Gastroesophageal sphincter (tissue), 4 donors: Measurements from ENCODE around the gene REC8. TPM values are rescaled to one million over a fixed set of nuclear protein-coding genes. Genes with fewer than 3 reads are reported as not detected.

ENCODE experiments used
- ATAC-seq: fragments of 150-250 bp; one replicate; pipeline ENCODE4 v1.9.1; 2016; ENCODE audit warnings: mild to moderate bottlenecking, moderate library complexity
- H3K27ac ChIP-seq, 4 donors: fragments of 200-600 bp; sonication (generic) in 3 of 4; 1 replicate in 3 of 4; 2 replicates in 1 of 4; pipeline ENCODE4 v1.5.1; 2016 to 2019
- H3K27me3 ChIP-seq: fragments of 200-600 bp; sonication (generic); one replicate; pipeline ENCODE4 v1.5.1; 2019
- H3K36me3 ChIP-seq, 2 donors: fragments of 200-600 bp; sonication (generic); one replicate each; pipeline ENCODE4 v1.5.1; 2019; ENCODE audit warnings: control low read depth in 1 of 2
- H3K4me1 ChIP-seq, 3 donors: fragments of 200-600 bp; sonication (generic); 1 replicate in 2 of 3; 2 replicates in 1 of 3; pipeline ENCODE4 v1.5.1; 2016 to 2019; ENCODE audit warnings: control low read depth in 2 of 3
- H3K4me3 ChIP-seq, 2 donors: fragments of 200-600 bp; sonication (generic); one replicate each; pipeline ENCODE4 v1.5.1; 2019; ENCODE audit warnings: mild to moderate bottlenecking in 1 of 2, moderate library complexity in 1 of 2
- H3K9me3 ChIP-seq, 3 donors: fragments of 200-600 bp; sonication (generic); one replicate each; pipeline ENCODE4 v1.5.1; 2017 to 2019; ENCODE audit warnings: control low read depth in 2 of 3
- CTCF ChIP-seq, 4 experiments: fragments of 200-600 bp in 2 of 4; fragments of 450-650 bp in 2 of 4; sonication (generic) in 1 of 4; IDR thresholded peaks; one replicate each; pipeline ENCODE4 v1.5.1; 2017 to 2019; ENCODE audit warnings: antibody characterized with exemption in 4 of 4, mild to moderate bottlenecking in 2 of 4, moderate library complexity in 2 of 4
- EP300 ChIP-seq: sonication (generic); formaldehyde crosslinking; IDR thresholded peaks from one replicate; pipeline ENCODE4 v1.6.1; 2017; ENCODE audit warnings: antibody characterized with exemption, mild to moderate bottlenecking
- POLR2A ChIP-seq, 2 donors: fragments of 450-650 bp; IDR thresholded peaks; one replicate each; pipeline ENCODE4 v1.6.1; 2017; ENCODE audit warnings: antibody characterized with exemption in 2 of 2, mild to moderate bottlenecking in 2 of 2, moderate library complexity in 1 of 2
- POLR2AphosphoS5 ChIP-seq: sonication (generic); formaldehyde crosslinking; IDR thresholded peaks from one replicate; pipeline ENCODE4 v1.6.1; 2017; ENCODE audit warnings: antibody characterized with exemption
- WGBS, 2 donors: methylation state at CpG; one replicate each; pipeline ENCODE4 v1.1.5; 2018; ENCODE audit warnings: low coverage in 1 of 2; 5-methylcytosine and 5-hydroxymethylcytosine counted together
- total RNA-seq, 4 donors: library from RNA; depleted of rRNA; stranded (reverse); fragments of >200 nt; gene quantifications; one replicate each; pipeline ENCODE4 v1.1.0, GENCODE V29; 2016

The REC8 gene
- total RNA-seq, 4 donors from 2014 or later = 1.6 to 8.2 (median 6.8) TPM

- Histone ChIP-seq H3K4me1 (peaks cover 0 to 69% (median 25%) of the 10 kb centered on the region in 3 donors), H3K27ac (peak within 1 kb of the TSS; percentile 81 to 95 (median 93)), H3K27me3 (no peaks in the 10 kb centered on the region), H3K36me3 (peaks cover 0 to 28% of the 10 kb centered on the region in 2 donors), H3K9me3 (no peaks in the 10 kb centered on the region), H3K4me3 (peak within 1 kb of the TSS; percentile 93 to 98)
- 1% methylated on average over 19 of the region's 75 CpGs; no CpG with 5 or more reads in 1 of the 2 donors for WGBS, 2 donors
- peak; percentile 98 for ATAC-seq
- TF ChIP-seq EP300 (no peak), CTCF (IDR thresholded peaks at IDR 0.05) (peak in 2 of 4 experiments; percentile 8 to 46), POLR2AphosphoS5 (peak; percentile 56), POLR2A (IDR thresholded peaks at IDR 0.05) (peak; percentile 24 to 55)
These were observed 35.8 kb upstream of the REC8 start, which contains the start of gene PSME1 for GRCh38 chr14:24135834-24136683. TSS of gene PSME1 (plus strand) at chr14:24136194. CDS start at chr14:24136263, 69 bp downstream.

GRCh38 chr14:24136684-24137528 lies 35.0 kb upstream of the REC8 start:
- H3K4me3 ChIP-seq = peak overlapping the region; percentile 93 to 98
- no peak for ATAC-seq
- peak overlapping the region; percentile 81 to 95 (median 93) for H3K27ac ChIP-seq
- H3K36me3 ChIP-seq = peaks cover 0 to 28% of the 10 kb centered on the region in 2 donors
- no peak for TF ChIP-seq EP300
- no peak for TF ChIP-seq POLR2A (IDR thresholded peaks at IDR 0.05)
- no peak for TF ChIP-seq CTCF (IDR thresholded peaks at IDR 0.05)
- TF ChIP-seq POLR2AphosphoS5 = no peak
- peaks cover 0 to 62% (median 25%) of the 10 kb centered on the region in 3 donors for H3K4me1 ChIP-seq
- WGBS, 2 donors = 28 to 42% methylated on average over 2 to 5 of the region's 13 CpGs
- no peaks in the 10 kb centered on the region for H3K9me3 ChIP-seq
- no peaks in the 10 kb centered on the region for H3K27me3 ChIP-seq

- peaks cover 0 to 28% of the 10 kb centered on the region in 2 donors for H3K36me3 ChIP-seq
- peaks cover 0 to 64% (median 29%) of the 10 kb centered on the region in 3 donors for H3K4me1 ChIP-seq
- H3K4me3 ChIP-seq = no peak overlapping the region
- TF ChIP-seq POLR2A (IDR thresholded peaks at IDR 0.05) = no peak
- no peak for TF ChIP-seq POLR2AphosphoS5
- no peak for TF ChIP-seq CTCF (IDR thresholded peaks at IDR 0.05)
- no peak for TF ChIP-seq EP300
- no peaks in the 10 kb centered on the region for H3K9me3 ChIP-seq
- no peak for ATAC-seq
- H3K27me3 ChIP-seq = no peaks in the 10 kb centered on the region
- H3K27ac ChIP-seq = peak overlapping the region in 3 of 4 donors; percentile 94 to 95 (median 94)
- WGBS, 2 donors = 87 to 94% methylated on average over 3 of the region's 8 CpGs
These were observed 34.1 kb upstream of the REC8 start for GRCh38 chr14:24137529-24138395.

GRCh38 chr14:24138396-24139271 lies 33.2 kb upstream of the REC8 start:
- Histone ChIP-seq H3K4me3 (no peak overlapping the region), H3K27me3 (no peaks in the 10 kb centered on the region), H3K4me1 (peaks cover 0 to 68% (median 29%) of the 10 kb centered on the region in 3 donors), H3K36me3 (peaks cover 0 to 28% of the 10 kb centered on the region in 2 donors), H3K27ac (peak overlapping the region in 2 of 4 donors; percentile 94), H3K9me3 (no peaks in the 10 kb centered on the region)
- WGBS, 2 donors = 43 to 82% methylated on average over 1 to 5 of the region's 13 CpGs
- ATAC-seq = no peak
- TF ChIP-seq POLR2A (IDR thresholded peaks at IDR 0.05) (no peak), CTCF (IDR thresholded peaks at IDR 0.05) (no peak)
